Keratinocyte (primary cell): ENCODE measurements around the gene LAMA1.

Experiments
- EZH2 ChIP-seq: IDR thresholded peaks from one replicate; pipeline ENCODE4 v1.6.1; 2012; ENCODE audit warnings: inconsistent platforms, mild to moderate bottlenecking, low read length, moderate library complexity
- TF ChIP-seq, protein P1 (sequence below), 3 experiments: IDR thresholded peaks in 1 of 3; conservative IDR thresholded peaks in 1 of 3; optimal IDR thresholded peaks in 1 of 3; 2 replicates in 2 of 3; 3 replicates in 1 of 3; pipeline versions ENCODE3 to v1.5.1; 2011; ENCODE audit warnings: low read length in 3 of 3, mild to moderate bottlenecking in 3 of 3, moderate library complexity in 2 of 3, control low read depth in 1 of 3, inconsistent platforms in 1 of 3; ENCODE audit not compliant: insufficient read depth in 2 of 3; ENCODE audit errors: extremely low read depth in 1 of 3

DNA sequence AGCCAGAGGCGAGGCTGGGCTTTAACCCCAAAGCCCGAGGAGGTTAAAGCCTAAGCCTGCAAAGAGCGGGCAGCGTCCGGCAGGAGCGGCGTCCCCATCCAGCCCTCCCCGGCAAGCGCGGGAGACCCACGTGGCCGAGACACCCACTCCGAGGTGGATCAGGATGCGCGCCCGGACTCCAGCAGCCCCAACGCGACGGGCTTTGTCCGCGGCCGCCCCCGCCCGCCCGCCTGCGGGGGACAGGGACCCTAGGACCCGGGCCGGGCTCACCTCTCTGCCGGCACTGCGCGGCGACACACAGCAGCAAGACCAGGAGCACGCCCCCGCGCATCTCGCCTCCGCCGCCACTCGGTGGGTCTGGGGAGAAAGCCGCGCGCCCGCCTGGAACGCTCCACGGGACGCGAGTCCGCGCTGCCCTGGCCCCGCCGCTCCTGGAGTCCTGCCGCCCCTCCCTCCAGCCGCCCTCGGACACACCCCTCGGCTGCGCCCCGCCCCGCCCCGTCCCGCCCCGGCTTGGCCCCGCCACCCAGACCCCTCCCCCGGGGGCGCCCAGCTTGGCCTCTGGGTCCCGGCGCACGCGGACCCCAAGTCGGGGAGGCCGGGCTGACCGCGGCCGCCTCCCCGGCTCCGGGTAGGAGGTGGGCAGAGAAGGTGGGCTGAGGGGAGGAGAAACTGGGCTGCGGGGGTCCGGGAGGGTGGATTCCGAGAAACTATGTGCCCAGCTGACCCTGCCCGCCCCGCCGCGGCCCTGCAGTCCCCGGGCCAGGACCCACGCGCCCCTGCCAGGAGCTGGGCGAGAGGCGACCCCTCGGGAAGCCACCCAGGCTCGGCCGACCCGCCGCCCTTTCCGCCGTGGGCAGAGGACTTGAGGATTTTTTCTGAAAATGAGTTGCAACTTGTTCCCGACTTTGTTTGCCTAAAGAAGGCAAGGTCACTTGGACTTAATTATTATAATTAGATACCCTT, at the start of gene LAMA1:
- TF ChIP-seq, protein P1, sequence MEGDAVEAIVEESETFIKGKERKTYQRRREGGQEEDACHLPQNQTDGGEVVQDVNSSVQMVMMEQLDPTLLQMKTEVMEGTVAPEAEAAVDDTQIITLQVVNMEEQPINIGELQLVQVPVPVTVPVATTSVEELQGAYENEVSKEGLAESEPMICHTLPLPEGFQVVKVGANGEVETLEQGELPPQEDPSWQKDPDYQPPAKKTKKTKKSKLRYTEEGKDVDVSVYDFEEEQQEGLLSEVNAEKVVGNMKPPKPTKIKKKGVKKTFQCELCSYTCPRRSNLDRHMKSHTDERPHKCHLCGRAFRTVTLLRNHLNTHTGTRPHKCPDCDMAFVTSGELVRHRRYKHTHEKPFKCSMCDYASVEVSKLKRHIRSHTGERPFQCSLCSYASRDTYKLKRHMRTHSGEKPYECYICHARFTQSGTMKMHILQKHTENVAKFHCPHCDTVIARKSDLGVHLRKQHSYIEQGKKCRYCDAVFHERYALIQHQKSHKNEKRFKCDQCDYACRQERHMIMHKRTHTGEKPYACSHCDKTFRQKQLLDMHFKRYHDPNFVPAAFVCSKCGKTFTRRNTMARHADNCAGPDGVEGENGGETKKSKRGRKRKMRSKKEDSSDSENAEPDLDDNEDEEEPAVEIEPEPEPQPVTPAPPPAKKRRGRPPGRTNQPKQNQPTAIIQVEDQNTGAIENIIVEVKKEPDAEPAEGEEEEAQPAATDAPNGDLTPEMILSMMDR (optimal IDR thresholded peaks at IDR 0.05 in 1 of 3, IDR thresholded peaks at IDR 0.05 in 1 of 3, conservative IDR thresholded peaks at IDR 0.05 in 1 of 3; ENCODE audit: extremely low read depth in 1 of 3, insufficient read depth in 2 of 3, low read length in 3 of 3) = no peak
- peak; percentile 9 for TF ChIP-seq EZH2
